Coronary artery (tissue), 2 donors: ENCODE data around the gene FTSJ3.

Experiments
- DNase-seq: peaks from one replicate; pipeline ENCODE4 v3.0.0-alpha.2; 2017; ENCODE audit warnings: low spot score
- H3K27ac ChIP-seq, 2 donors: fragments of 200-600 bp; sonication (generic); one replicate each; pipeline ENCODE4 v1.5.1; 2016 to 2019
- H3K4me3 ChIP-seq: fragments of 200-600 bp; sonication (generic); 2 replicates; pipeline ENCODE4 v1.5.1; 2016; ENCODE audit warnings: mild to moderate bottlenecking, moderate library complexity
- TF ChIP-seq, protein P1 (sequence below): fragments of 200-600 bp; sonication (generic); IDR thresholded peaks from one replicate; pipeline ENCODE4 v1.5.1; 2019; ENCODE audit warnings: antibody characterized with exemption

Gene FTSJ3

DNA sequence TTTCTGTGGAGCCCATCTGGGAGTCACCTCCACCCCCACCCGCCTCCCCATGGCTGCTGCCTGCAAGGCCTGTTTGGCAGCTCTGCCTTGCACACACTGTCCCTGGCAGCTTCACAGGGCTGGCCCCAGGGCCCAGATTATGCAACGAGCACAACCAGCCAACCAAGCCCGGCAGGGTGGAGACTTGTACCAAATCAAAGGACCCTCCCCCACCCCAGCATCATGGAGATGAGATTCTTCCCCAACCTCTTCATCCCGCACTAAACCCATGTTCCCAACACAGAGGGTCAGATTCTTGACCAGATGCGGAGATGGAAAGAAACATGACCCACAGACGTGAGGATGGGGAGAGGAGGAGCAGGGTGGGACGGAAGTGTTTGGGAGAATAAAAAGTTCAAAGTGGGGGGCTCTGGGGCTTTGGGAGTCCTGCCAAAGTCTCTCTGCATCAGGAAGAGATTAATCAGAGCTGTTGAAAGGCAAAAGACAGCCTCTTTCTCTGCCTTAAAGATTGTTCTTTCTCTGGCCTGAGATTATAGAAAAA is 11.2 kb upstream of the FTSJ3 start:
- TF ChIP-seq, protein P1, sequence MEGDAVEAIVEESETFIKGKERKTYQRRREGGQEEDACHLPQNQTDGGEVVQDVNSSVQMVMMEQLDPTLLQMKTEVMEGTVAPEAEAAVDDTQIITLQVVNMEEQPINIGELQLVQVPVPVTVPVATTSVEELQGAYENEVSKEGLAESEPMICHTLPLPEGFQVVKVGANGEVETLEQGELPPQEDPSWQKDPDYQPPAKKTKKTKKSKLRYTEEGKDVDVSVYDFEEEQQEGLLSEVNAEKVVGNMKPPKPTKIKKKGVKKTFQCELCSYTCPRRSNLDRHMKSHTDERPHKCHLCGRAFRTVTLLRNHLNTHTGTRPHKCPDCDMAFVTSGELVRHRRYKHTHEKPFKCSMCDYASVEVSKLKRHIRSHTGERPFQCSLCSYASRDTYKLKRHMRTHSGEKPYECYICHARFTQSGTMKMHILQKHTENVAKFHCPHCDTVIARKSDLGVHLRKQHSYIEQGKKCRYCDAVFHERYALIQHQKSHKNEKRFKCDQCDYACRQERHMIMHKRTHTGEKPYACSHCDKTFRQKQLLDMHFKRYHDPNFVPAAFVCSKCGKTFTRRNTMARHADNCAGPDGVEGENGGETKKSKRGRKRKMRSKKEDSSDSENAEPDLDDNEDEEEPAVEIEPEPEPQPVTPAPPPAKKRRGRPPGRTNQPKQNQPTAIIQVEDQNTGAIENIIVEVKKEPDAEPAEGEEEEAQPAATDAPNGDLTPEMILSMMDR = no peak
- Histone ChIP-seq H3K4me3 (peak overlapping the region; percentile 89), H3K27ac (peak overlapping the region; percentile 91 to 93)
- DNase-seq = peak; percentile 98

DNA sequence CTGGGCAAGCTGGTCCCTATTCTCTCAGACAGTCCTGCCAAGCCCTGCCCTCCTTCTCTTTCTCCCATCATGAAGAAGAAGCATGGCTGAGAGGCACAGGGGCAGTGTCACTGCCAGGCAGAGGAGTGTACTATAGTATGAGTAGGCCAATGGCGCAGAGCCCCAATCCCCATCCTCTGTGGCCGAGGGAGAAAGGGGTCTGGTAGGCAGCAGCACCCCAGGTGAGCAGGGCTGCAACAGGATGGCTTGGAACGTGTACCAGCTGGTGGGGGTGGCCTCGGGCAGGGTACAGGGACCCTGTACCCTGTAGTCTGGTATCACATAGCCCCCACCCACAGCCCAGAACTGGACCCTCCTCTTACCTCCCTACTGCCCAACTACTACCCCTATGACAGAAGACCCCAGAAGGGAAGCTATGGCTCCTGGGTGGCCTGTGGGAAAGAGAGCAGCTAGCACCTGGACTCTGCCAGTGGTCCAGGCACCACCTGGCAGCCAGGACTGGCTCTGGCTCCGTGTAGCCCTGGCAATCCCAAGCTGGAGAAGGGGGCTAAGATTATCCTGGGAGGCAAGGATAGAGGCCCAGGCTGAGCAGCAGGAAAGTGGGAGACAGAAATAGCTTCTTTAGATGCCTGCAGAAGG is 10.6 kb upstream of the FTSJ3 start:
- Histone ChIP-seq H3K4me3 (peak overlapping the region; percentile 89), H3K27ac (peak overlapping the region; percentile 91 to 93)
- DNase-seq = no peak
- TF ChIP-seq, protein P1 = no peak

DNA sequence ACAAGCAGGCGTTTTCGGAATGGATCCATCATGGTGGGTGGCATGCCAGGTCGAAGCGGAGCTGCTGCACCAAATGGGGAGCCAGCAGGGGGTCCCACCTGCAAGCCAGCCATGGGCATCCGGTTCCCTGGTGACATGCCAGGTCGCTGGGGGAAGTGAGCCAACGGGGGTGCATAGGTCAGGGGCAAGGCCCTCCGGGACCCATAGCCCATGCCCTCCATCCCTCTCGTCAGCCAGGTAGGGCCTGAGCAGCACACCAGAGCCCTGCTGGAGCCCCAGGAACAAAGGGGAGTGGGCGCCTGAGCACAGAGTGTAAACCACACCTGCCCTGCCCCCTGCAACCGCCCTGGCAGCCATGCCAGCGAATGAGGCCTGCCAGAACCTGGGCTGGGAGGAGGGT is 10.0 kb upstream of the FTSJ3 start:
- Histone ChIP-seq H3K27ac (peak overlapping the region; percentile 91 to 93), H3K4me3 (no peak overlapping the region)
- no peak for DNase-seq
- TF ChIP-seq, protein P1 = no peak

DNA sequence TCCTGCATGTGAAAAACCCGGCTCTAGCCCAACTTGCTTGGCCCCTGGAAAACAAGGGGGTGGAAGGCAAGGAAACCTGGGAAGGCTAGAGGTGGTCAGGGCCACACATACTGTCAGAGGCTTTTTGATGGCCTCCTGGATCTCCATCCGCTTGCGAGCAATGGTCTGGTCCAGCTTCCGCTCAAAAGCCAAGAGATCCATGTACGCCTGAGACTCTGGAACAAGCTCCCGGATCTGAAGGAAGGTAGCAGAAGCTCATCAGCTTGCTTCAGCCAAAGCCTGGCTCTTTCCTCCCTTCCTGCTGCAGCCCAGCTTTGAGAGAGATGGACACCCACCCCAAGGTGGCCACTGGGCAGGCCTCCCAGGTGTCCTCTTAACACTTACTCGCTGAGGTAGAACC is 9.3 kb upstream of the FTSJ3 start:
- Histone ChIP-seq H3K4me3 (no peak overlapping the region), H3K27ac (peak overlapping the region in 1 of 2 donors; percentile 91)
- DNase-seq = no peak
- TF ChIP-seq, protein P1 = no peak

DNA sequence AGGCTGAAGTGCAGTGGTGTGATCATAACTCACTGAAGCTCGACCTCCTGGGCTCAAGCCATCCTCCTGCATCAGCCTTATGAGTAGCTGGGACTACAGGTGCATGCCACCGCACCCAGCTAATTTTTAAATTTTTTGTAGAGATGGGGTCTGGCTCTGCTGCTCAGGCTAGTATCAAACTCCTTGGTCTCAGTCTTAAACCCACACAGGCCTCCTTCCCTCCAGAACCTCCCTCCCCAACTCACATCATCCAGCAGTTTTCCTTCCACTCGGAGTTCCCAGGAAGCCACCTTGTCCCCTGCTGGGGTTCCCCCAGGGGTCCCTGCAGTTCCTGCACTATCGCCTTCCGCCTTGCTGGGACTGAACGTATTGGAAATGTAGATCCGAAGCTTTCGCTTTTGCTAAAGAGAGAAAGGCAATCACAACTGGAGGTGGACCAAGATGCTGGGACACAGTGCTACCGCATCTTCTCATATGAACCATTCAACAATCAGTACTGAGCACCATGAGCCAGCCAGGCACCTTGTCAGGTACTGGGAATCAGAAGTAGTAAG is 7.8 kb upstream of the FTSJ3 start:
- no peak for DNase-seq
- Histone ChIP-seq H3K27ac (no peak overlapping the region), H3K4me3 (no peak overlapping the region)
- TF ChIP-seq, protein P1 = no peak

DNA sequence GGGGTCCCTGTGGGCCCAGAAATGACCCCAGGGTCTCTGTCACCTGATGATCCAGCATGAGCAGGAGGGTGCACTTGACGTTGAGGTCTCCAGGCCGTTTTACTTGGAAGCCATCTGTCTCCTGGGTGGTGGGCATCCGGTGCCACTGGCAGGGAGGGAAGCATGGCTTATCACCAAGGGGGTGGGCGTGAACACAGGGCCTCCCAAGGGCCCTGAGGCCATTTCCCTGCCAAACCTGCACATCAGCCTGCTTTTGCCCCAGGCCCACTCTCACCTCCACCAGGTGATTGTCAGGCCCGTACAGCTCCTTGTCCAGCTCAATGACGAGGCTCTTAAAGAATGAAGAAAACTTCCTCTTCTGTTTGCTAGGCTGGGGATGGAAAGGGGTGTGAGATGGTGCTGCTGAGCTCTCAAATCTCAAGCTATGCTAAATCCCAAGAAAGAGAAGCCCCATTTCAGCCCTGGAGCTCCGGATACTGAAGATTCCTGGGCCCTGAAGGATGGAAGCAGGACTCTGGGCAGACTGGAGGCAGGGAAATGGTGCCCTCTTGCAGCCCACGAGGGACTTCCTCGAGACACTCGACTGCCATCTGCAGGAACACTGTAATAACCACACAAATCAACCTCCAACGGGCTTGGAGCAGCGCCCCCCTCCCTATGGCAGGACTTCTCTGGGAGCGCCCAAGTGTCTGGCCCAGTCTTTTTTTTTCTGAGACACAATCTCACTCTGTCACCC is 7.1 kb upstream of the FTSJ3 start:
- H3K4me3 ChIP-seq = no peak overlapping the region
- peak; percentile 70 for DNase-seq
- TF ChIP-seq, protein P1 = no peak
- H3K27ac ChIP-seq = no peak overlapping the region
